Tongue (tissue), 2 donors: Measurements from ENCODE around the gene LITAF. TPM values are rescaled to one million over a fixed set of nuclear protein-coding genes. Genes with fewer than 3 reads are reported as not detected.

Experiments used
- DNase-seq: peaks from one replicate; pipeline ENCODE4 v3.0.0-alpha.2; 2015
- total RNA-seq: library from RNA; depleted of rRNA; stranded (reverse); fragments of >200 nt; gene quantifications from one replicate; pipeline ENCODE4 v1.2.3, GENCODE V29; 2014

The LITAF gene
- total RNA-seq, 1 donor from 2014 or later: 38.9 TPM

DNA sequence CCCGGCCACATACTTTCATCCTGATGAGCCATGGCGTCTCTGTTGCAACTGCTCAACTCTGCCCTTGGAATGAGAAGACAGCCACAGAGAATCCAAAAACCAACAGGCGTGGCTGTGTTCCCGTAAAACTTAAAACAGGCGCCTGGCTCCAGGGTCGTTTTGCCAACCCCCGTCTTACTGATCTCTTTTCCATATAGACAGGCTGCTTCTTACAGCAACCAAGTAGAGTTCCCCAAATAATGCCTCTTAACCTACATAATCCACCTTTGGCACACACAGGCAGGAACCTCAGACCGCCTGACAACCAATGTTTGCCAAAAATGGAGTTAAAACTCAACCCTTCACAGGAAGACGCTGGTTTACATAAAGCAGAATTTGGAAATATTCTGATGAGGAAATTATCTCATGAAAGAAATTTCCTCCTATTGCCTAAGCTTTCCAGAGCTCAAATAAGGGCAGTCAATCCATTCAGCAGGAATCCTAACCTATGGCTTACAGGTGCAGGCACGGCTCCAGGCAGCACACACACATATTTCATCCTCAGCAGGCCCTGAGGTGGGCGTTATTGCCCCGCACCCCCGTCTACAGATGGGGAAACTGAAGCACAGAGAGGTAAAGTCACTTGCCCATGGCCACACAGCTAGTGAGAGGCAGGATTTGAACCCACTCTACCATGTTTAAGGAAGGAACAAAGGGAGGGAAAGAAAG lies 35.8 kb downstream of the LITAF start:
- DNase-seq: peak; percentile 83

DNA sequence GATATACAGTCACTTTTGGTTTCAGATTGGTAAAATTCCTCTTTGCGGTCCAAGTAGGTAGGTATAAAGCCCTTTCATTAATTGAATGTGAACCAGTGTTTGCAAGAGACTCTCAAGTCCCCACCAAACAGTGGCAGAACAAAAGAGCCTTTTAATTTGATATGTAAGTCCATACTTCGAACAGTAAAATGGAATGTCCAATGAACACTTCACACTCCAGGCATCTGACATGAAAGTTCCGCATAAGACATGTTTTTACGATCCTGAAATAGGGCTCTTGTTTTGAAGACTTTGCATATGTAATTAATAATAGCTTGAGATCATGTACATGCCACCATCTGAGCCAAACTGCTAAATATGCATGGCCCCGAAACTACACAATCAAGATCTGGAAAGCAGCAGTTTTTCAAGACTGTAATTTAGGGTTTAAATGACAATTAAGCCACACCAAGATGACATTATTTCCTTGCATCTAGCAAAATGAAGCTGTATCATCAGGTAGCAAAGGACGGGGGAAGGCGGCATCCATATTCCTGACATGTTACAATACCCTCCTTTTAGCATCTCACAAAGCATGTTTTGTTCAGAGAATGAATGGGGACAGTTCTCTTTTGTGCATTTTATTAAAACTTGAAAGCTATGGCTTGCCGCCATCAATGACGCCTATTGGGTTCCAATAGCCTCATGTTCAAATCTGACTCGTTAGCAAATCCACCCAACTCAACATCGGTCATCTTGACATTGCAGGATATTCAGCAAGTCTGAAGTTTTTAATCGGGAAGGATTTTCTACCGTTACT lies 39.4 kb downstream of the LITAF start:
- DNase-seq: peak; percentile 38

DNA sequence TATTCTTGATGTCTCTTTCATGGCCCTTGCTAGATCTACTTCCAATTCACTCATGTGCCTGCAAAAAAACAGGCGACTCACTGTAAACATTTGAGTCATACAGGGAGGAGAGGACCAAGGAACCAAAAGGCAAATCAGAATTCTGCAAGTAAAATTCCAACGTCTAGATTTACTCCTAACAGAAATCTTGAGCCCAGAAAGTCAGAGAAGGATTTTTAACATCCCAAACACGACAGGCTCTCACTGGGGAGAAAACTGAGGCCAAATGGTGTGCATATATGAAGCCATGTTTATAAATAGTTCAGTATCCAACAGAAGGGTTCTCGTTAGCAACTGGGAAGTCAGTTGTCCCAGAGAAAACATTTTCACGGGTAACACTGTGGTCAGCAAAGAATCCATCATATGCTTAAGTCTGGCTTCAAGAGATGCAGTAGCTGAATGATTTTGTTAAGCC lies 40.1 kb downstream of the LITAF start:
- peak; percentile 69 for DNase-seq

DNA sequence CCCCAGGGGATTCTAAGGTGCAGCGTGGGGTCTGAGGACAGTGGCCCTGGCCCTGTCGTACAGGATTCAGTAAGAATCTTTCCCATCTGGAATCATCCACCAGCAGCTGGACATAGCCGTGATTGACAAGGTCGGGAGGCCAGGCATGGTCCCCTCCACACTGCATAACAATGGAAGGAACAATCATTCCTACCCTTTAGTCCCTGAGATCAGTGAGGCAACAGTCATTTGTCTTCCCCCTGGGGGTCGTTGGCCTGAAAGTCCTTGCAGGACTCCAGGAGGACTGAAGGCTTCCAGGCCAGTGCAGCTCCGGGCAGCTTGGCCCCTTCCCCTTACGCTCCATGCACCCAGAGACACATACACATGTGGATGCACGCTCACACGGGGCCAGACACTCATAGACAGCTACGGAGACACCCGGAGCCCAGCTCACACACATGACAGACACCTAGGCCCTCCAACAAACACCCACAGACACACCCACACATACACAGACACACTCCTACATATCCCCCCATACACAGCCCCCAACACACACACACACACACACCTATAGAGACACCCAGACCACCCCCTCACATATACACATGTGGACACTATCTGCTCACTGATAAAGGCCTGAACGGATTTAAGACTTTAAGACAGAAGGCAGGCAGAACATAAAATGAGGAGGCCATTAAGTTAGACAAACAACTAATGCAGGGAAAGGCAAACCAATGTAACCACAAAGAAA lies 42.9 kb downstream of the LITAF start:
- DNase-seq: no peak

DNA sequence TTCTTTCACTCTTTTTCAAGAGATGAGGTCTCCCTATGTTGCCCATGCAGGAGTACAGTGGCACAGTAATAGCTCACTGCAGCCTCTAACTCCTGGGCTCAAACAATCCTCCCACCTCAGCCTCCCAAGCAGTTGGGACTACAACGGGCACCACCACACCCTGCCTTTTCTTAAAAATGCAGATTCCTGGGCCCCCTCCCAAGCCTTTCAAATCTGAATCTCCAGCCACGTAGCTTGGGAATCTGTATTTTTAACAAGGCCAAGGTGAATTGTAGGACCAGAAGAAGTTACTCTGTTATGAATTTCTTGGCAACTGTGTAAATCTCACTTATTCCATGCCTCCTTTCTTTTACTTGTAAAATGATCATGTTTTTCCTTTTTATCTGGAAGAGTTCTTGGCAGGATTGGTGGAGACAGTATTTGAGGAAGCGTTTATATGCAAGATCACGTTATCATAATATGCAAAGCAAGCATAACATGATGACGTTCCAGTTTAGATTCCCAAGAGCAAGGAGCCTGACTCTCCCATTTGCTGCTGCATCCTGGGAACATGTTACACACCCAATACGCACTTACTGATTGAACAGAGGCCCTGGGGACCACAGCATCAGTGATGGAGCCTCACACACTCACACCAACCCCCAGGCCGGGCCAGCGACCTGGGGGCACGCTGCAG lies 44.5 kb downstream of the LITAF start:
- DNase-seq: no peak

DNA sequence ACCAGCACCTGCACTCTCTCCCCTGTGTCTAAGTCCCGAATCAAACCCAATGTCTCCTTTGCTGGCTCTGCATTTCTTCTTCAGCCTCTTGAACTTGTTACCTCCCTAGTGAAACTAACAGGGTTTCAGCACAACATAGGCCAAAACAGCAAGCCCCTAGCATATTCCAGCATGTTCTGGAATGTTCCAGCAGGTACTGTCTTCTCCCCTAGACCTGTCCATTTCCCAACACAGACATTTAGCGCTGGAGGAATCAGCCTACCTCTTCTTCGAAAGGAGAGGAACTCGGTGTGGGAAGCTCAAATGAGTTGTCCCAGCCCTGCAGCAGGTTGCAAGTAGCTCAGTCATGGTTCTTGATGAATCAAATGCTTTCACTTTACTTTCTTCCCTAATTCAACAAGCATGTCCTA lies 47.1 kb downstream of the LITAF start:
- DNase-seq: no peak

DNA sequence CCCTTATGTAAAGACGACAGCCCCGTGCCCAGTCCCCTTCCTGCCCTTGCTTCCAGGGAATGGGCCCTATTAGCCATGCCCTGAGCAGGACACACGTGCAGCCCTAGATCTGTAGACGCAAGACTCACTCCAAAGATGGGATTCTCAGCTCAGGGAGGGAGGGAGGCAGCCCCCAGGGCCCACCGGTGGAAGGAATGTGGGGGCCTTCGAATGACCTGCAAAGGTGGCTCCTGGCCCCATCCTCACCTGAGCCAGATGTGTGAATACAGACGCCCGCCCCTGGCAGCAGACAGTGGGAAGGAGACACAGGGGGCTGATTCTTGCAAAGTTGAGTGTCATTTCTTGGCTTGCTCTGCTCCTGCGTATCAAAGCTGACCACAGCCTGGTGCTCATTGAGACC lies 47.8 kb downstream of the LITAF start:
- no peak for DNase-seq

DNA sequence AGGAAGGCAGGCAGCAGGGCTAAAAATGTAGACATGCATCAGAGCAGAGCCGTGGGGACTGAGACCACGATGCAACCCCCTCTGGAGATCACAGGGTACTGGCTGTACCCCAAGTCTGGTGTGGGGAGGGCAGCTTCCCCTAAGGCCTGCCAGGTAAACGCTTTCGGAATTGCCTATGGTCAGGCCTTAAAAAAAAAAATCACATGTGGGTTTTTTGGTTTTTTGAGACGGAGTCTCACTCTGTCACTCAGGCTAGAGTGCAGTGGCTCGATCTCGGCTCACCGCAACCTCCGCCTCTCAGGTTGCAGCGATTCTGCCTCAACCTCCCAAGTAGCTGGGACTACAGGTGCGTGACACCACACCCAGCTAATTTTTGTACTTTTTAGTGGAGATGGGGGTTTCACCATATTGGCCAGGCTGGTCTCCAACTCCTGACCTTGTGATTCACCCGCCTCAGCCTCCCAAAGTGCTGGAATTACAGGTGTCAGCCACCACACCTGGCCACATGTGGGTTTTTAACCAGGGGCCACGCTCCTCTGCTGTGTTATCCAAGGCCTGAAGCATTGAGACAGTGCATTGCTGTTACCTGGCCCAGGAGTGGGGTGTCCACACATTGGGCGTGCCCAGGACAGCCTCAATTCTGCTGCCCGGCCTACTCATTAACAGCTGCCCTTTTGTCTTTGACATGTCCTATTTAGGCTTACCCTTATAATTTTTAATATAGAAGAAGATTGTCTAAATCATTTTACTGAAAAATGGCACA lies 50.4 kb downstream of the LITAF start:
- DNase-seq: no peak

DNA sequence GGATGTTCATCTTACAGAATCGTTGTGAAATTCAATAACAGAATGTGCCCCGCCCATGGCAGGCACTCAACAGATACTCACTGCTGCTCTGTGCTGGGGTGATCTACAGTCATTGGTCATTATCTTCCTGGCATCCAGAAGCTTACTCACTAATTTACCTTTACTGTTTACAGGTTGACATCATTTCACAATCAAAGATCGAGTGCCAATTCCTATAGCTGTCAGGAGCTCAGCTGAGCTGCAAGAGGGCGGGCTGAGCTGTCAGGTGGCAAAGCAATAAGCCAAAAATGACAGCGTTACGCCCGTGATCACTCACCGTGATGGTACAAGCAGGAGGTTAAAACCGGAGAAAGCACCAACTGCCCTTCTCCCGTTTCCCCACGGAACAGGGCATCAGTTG lies 51.2 kb downstream of the LITAF start:
- no peak for DNase-seq

DNA sequence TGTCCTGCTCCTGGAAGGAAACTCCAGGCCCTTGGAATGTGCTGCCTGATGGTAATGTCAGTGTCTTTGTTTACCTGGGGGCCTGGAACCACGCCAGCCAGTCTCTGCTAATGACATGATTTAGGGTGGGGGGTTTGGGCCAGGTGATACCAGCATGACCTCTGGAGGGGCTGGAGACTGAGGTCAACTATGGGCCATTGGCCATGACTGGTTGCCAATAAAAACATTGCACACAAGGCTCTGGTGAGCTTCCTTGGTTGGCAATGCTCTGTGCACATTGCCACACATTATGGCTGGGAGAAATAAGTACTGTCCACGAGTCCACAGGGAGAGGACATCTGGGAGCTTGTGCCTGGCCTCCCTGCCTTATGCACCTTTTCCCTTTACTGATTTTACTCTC lies 52.5 kb downstream of the LITAF start:
- DNase-seq: no peak

DNA sequence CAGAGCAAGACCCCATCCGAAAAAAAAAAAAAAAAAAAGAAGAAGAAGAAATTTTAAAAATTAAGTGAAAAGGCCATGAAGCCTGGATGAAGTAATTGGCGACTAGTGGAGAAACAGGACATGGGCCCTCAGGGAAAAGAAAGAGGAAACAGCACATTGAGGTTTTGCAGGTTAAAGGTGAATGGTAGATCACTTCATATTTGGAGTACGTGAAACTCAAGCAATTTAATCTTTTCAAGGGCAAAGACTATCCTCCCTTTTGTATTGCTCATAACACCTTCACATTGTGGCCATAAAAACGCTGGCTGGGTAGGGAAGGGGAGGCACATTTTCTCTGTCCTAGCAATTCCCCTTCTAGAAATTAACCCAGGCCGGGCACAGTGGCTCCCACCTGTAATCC lies 53.1 kb downstream of the LITAF start:
- no peak for DNase-seq

DNA sequence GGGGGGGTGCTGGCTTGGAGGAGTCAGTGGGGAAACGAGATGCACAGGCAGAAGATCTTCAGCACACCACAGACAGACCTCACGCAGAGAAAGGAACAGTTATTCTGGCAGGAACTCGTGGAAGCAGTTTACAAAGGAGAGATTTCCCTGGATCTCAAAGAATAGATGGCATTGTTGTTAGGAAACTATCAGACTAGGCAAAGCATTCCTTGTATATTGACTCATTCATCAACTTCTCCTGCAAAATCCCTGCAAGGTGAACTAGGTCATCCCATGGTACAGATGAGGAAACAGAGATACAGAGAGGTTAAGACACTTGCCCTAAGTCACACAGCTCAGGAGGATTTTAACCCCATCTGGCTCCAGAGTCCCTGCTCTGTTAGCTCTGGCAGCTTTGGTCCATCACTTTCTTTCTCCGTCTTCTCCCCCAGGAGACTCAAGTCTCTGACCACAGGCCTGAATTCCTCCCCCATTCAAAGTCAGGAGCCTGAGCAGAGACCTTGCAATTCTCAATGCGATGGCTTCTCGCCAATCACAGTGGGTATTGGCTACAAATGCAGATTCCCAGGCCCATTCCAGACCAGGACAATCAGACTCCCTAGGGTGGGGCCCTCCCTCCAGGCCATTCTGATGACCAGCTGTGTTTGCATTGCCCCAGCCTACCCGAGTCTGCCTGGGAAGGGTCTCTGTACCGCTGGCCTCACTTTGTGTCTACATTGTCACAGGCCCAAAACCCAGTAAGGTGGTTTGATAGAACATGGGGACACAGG lies 56.4 kb downstream of the LITAF start:
- DNase-seq: no peak

DNA sequence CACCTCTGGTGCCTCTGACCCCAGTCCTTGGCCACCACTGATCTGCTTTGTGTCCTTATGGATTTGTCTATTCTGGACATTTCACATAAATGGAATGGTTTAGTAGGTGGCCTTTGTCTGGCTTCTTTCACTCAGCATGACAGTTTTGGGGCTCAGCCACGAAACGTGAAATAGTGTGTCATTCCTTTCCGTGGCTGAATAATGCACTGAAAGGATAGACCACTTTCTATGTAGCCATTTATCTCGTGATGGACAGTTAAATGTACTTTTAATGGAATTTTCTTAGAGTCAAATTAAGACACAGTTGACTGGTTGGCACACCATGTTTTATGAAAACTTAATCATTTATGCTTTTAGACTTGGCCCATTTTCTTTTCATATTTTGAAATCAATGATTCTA lies 57.4 kb downstream of the LITAF start:
- DNase-seq: peak; percentile 29

DNA sequence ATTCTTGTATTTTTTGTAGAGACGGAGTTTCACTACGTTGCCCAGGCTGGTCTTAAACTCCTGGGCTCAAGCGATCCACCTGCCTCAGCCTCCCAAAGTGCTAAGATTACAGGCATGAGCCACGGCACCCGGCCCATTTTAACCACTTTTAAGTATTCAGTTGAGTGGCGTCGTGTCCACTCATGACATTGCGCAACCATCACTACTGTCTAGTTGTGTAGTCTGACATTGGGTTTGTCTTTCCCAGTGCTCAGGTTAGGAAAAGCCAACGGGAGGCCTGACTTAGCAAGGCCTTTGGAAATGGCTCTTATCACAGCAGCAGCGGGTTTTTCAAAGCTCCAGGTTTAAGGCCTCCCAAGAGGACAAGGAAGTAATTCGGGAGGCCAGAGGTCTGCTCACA lies 58.7 kb downstream of the LITAF start:
- DNase-seq: no peak

DNA sequence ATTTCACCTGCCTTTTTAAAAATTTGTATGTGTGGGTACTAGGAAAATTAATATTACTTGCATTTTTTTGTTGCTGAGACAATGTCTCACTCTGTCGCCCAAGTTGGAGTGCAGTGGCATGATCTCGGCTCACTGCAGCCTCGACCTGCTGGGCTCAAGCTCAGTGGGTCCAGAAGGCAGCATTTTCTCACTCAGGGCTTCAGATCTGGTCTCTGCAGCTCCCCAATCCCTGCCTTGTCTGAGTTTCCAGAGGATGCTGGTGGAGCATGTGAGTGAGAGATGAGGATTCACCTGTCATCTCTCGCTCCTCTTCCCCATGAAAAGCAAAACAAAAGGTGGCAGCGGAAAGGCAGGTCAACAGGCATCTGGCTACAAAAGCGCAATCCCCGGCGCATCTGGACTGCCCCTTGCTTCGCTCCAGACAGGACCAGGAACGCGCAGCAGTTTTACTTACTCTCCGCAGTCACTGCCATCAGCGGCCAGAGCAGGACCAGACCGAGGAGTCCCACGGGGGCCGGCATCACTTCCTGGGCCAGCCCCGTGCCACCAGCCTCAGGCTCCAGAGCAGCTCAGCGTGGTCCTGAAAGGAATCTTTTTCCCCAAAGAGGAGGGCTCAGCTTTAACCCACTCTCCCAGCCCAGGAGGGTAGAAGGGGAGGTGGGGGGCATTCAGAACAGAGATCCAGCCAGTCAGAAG lies 59.9 kb downstream of the LITAF start:
- no peak for DNase-seq

DNA sequence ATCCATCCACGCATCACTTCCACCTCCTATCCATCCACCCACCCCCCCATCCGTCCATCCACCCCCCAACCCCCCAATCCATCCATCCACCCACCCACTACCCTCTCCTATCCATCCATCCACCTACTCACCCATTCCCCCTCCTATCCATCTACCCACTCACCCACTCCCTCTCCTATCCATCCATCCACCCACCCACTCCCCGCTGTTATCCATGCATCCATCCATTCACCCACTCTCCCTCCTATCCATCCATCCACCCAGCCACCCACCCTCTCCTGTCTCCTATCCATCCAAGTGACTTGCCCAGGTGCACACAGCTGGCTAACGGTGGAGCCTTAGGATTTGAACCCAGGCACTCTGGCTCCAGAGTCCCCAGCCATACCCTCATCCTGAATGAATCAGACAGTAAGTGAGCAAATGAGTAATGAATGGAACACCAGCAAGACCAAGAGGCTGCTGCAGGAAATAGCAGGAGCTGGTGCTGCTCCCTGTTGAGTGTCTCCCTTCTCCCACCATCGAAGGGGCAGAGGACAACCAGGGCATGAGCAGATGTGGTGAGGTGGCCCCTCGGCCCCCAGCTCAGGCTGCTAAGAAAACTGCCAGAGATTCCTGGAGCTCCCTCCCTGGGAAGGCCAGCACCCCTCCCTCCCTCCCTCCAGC lies 62.5 kb downstream of the LITAF start:
- DNase-seq: no peak

DNA sequence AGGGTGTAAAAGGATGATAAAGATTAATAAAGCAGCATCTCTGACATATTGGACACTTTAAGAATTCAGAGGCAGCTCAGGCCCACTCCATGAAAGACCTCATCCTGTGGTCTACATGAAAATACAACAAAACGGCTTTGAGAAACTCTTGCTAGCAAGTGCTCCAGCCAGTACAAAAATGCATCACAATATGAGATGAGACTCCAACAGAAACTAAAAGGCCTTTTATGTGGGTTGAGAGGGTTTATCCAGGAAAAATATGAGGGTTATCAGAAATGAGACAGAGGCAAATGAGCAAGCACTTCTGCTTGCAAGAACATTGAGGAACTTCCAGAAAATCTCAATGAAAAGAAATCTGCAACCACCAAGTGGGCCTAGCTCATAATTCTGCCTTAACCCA lies 65.7 kb downstream of the LITAF start:
- no peak for DNase-seq

DNA sequence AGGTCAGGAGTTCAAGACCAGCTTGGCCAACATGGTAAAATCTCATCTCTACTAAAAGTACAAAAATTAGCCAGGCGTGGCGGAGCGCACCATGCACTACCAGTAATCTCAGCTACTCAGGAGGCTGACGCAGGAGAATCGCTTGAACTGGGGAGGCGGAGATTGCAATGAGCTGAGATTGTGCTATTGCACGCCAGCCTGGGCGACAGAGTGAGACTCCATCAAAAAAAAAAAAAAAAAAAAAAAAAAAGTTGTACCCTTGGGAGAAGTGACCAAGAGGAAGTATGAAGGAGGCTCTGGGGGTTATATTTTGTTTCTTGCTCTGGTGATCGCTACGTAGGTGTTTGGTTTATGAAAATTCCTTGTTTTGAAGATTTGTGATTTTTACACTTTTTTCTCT lies 66.3 kb downstream of the LITAF start:
- no peak for DNase-seq

DNA sequence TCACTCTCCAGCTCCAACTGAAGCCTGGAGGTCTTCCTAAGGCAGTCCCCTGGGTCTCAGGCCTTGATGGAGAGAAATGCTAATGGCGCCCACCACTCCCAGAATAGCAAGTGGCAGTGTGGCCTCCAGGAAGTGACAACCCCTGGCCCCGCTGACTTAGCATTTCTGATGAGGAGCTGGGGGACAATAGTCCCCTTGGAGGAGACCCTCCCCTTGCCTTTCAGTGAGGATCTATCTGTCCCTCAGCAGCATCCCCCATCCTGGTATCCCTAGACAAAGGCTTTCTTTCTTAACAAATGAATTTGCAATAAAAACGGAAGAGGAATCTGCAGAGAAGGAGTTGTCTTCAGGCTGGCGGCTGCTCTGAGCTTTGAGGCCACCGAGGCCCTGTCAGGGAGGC lies 68.8 kb downstream of the LITAF start:
- DNase-seq: no peak
